GM19395 (cell line): ENCODE data around the gene IER3IP1.
A peak's percentile ranks its signal among the peaks of the same experiment; 100 is the strongest.
"Not testable (repeated sequence)": the region's sequence is repeated elsewhere in the genome, so short reads cannot be mapped to it uniquely, and the experiment has no call there.

Source experiments
- ATAC-seq: cut with Tn5 transposase; IDR thresholded peaks from one replicate; pipeline ENCODE4 v1.9.1; 2021; ENCODE audit warnings: mild to moderate bottlenecking, moderate library complexity; ENCODE audit not compliant: unreplicated experiment

Gene IER3IP1

GRCh38 chr18:47163241-47163640, 12.9 kb downstream of the IER3IP1 start:
- peak; percentile 85 for ATAC-seq

GRCh38 chr18:47160256-47160655, 15.9 kb downstream of the IER3IP1 start:
- no peak for ATAC-seq

DNA sequence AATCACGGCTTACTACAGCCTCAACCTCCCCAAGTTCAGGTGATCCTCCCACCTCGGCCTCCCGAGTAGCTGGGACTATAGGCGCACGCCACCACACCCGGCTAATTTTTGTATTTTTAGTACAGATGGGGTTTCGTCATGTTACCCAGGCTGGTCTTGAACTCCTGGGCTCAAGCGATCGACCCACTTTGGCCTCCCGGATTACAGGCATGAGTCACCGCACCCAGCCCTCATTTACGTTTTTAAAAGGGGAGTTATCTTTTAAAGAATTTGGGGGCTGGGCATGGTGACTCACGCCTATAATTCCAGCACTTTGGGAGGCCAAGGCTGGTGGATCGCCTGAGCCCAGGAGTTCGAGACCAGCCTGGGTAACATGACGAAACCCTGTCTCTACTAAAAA, 17.8 kb downstream of the IER3IP1 start:
- not testable (repeated sequence) for ATAC-seq

- ATAC-seq, result no peak
Measured at GRCh38 chr18:47151439-47151838, 24.7 kb downstream of the IER3IP1 start.

GRCh38 chr18:47150824-47151366, 25.3 kb downstream of the IER3IP1 start:
- ATAC-seq, result peak; percentile 14

DNA sequence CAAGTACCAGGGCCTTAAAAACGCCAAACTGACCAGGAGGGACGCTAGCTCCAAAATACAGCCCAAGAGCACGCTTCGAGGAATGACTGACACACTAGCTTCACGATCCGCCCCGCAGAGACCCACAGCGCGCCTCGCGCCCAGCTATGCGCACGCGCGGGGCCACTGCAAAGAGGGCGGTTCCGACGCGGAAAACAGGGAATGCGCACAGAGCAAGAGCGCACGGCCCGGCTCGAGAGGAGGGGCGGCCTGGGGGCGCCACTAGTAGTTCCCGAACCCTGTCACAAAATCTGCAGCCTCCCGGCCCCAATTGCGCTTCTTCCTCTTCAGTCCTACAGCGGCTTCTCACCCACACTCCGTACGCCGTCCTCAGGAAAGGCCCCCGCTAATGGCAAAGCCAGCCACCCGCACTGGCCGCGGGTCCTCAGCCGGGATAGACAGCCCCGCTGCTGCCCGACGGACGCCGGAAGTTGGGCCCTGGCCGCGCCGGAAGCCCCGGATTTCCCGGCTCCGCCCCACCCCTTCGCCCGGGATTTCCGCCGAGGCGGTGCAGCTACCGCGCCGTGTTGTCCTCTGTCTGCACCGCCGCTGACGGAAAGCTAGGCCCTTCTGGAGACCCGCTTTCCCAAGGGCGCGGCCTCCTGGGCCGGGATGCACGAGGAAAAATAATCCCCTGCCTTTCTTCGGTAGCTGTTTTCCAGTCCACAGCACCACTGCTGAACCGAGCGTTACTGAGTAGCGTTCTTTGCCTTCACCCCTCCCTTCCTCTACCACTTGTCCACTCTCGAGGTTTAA, 25.9 kb downstream of the IER3IP1 start, which contains the start of gene HDHD2:
HDHD2 (minus strand) TSS at position 472 of the 795 bp plus-strand sequence. CDS start 14,061 bp downstream, outside the sequence.
- peak; percentile 91 for ATAC-seq

DNA sequence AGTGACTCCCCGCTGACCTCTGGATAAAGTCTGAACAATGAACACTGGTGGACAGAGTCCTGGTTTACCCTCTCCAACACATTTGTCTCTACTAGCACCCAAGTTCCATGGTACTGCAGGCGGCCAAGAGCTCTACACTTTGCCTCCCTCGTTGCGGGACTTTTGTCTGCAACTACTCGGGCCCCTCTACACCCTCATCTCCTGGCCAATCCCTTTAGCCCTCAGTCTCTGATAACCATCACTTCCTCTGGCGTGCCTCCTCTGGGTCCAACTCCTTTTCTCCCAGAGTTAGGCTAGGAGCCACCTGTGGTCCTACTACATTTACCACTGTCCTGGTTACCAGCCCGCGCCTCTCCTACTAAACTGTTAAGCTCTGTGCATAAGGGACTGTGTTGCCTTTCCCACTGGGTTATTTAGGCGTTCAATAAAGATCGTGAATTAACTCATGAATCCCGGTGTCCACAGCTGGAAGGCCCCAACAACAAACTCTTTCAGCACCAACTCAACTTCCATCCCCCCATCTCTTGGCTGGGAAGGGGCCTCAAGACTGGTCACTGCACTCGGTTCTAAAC, 26.6 kb downstream of the IER3IP1 start:
- no peak for ATAC-seq

DNA sequence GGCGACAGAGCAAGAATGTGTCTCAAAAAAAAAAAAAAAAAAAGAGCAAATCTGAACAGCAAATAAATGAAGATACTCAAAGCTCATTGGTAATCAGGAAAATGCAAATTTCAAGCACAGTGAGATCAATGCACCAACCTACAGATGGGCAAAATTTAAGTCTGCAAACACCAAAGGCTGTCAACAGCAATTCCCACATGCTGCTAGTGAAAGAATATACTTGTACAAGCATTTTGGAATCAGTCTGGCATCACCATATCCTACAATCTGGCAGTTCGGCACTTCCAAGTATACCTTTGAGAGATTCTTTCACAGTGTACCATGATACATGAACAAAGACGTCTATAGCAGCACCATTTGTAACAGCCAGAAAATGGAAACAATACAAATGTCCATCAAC, 30.0 kb downstream of the IER3IP1 start:
- ATAC-seq, result no peak

- ATAC-seq, result no peak
Measured at GRCh38 chr18:47143899-47144485, 32.2 kb downstream of the IER3IP1 start.

DNA sequence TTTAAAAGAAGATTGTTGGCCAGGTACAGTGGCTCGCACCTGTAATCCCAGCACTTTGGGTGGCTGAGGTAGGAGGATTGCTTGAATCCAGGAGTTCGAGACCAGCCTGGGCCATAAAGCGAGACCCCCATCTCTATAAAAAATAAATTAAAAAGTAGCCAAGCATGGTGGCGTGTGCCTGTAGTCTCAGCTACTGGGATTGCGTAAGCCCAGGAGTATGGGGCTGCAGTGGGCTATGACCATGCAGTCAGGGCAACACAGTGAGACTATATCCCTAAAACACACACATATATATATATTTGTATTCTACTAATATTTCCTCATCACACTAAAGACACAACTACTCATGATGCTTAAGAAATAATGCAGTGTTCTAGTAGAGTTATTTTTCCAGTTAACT, 33.0 kb downstream of the IER3IP1 start:
- ATAC-seq, result no peak

- ATAC-seq, result no peak
Measured at GRCh38 chr18:47141289-47141688, 34.9 kb downstream of the IER3IP1 start.

DNA sequence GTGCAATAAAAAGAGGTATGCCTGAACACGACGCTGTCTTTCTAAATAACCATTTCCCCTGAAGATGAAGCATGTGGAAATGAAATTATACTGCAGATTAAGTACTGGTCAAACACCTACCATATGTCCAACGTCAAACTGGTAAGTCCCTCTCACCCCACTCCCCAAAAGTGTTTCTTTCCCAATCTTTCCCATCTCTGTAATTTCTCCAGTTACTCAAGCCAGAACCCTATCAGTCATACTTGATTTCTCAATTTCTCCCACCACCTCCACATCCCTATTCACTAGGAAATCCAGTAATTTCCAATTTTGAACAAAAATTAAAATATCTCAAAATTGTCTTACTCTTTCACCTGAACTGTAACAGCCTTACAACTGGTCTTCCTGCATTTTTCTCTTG, 55.0 kb downstream of the IER3IP1 start:
- no peak for ATAC-seq

GRCh38 chr18:47120428-47120827, 55.7 kb downstream of the IER3IP1 start:
- peak; percentile 98 for ATAC-seq

DNA sequence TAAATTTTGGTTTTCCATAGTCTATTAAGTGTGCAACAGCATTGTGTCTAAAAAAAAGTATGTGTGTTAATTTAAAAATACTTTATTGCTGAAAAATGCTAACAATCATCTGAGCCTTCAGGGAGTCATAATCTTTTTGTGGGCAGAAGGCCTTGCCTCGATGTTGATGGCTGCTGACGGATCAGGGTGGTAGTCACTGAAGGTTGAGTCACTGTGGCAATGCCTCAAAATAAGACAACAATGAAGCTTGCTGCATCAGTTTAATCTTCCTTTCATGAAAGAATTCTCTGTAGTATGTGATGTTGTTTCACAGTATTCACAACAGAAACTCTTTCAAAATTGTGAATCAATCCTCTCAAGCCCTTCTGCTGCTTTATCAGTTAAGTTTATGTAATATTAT, 57.2 kb downstream of the IER3IP1 start:
- no peak for ATAC-seq

- no peak for ATAC-seq
Measured at GRCh38 chr18:47115205-47115604, 61.0 kb downstream of the IER3IP1 start.

DNA sequence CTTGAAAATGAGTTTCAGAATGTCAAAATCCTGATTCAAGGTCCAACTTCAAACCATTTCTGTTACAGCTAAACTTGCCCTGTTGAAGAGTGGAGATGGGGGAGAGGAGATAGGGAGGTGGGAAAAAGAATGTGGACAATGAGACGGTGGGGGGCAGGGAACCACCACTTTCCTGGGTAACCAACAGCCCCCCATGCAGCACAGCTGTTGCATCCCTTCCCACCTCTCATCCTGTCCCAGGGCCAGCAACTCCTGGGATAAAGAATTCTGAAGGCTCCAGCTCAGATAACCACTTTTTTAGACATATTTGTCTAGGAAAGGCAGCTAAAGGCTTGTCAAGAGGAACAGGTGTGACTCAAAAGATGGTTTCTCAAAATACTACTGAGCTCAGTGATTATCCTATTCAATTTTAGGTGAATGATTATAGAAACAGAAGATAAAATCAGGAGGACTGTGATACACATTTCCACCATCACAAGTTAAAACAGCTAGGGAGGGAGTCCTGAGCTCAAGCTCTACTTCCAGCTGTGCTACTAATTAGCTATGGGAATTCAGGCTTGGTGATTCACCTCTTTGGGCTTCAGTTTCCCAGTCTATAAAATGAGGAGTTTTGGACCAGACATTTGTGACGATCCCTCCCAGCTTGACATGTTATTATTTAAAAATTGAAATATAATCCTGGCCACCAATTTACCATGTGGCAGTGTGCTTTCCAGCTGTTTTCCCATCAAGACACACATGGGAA, 62.2 kb downstream of the IER3IP1 start:
- ATAC-seq, result no peak

DNA sequence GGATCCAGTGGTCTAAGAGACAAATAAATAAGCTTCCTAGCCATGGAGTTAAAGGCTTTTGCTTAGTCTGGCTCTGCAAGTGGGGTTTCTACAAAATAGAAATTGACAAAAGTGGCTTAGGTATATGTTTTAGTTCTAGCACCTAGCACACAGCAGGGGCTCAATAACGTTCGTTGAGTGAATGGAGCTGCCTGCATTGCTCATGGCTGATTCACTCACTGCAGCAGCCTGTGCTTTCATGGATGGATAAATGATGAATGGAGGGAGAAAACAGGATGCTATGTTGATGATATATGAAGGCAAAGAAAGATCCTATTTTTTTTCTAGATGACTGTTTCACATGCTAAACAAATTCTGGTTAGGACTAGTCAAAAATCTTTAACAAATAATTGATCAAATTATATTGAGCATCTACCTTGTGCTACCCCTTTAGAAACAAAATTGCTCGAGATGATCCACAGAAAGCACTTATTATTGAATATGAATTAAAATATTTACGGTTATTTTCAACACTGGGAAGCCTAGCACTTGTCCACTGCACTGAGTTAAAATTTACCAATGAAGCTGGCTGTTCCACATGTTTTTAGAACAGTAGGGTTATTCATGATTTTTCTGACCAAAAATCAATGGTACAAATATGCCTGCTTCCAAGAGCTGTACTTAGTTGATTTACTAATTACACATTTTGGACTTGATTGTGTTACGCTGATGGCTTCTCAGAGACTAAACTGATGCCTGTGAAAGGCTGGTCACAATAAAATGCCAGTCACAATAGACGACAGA, 65.5 kb downstream of the IER3IP1 start:
- ATAC-seq, result no peak

- no peak for ATAC-seq
Measured at GRCh38 chr18:47109720-47110119, 66.4 kb downstream of the IER3IP1 start.

GRCh38 chr18:47108998-47109405, 67.2 kb downstream of the IER3IP1 start:
- ATAC-seq, result no peak

- ATAC-seq, result no peak
Measured at GRCh38 chr18:47108373-47108772, 67.8 kb downstream of the IER3IP1 start.
